GM18951 (cell line): ENCODE data around the gene DTYMK.

Experiments
- POLR2A ChIP-seq: IDR thresholded peaks from 4 replicates; pipeline ENCODE4 v1.6.1; 2011; ENCODE audit warnings: mild to moderate bottlenecking; ENCODE audit not compliant: insufficient read length, insufficient read depth; ENCODE audit errors: extremely low read depth
- in situ Hi-C: fragments of 300-500 bp; cut with MboI; formaldehyde crosslinking; loops from one replicate; pipeline ENCODE4 v1.12.0; 2022; ENCODE audit warnings: low sequenced_read_pairs, mixed read lengths, inconsistent platforms; ENCODE audit not compliant: unreplicated experiment

The DTYMK gene

GRCh38 chr2:241641631-241642030, 45.0 kb downstream of the DTYMK start:
- in situ Hi-C loops = no loop called here
- no peak for TF ChIP-seq POLR2A

DNA sequence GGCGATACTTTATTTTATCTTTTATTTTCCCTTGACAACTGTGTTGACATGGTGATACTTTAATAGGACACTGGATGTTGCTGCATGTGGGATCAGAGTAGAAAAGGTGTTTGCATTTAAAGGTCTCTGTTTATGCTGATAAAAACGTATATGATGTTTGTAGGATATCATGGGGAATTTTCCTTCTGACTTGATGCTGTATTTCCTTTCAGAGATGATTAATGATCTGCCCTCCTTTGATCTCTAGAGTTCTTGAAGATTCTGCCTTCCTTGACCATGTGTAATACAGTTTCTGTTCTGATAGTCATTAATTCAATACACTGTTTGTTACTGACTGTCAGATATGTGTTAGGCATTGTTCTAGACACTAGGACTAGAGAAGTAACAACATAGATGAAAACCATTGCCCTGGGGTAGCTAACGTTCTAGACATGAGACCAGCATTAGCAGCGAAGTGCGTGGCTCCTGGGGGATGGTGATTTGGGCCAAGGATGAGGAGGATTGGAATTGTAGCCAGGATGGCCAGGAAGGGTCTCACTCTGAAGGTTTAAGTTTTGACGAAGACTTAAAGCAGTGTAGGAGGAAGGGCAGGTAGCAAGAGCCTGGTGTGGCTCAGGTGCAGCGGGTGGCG, 46.3 kb downstream of the DTYMK start:
- in situ Hi-C loops = no loop called here
- TF ChIP-seq POLR2A = no peak

DNA sequence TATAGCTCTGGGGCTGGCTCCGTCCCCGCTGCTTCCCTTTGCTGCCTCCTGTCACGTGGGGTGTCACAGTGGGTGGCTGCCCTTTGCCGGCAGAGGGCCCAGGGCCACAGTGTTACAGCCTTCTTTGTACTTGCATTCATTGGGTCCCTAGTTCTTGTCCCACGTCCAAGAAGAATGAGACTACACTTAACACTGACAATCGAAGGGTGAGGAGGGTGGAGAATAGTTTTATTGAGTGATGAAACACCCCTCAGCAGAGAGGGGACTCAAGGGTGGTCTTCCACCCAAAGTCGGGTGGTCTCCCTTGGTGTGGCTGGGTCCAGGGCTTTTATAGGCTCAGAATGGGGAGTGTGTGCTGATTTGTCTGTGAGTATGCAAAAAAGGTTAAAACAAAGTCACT, 47.2 kb downstream of the DTYMK start:
- in situ Hi-C loops = no loop called here
- no peak for TF ChIP-seq POLR2A

DNA sequence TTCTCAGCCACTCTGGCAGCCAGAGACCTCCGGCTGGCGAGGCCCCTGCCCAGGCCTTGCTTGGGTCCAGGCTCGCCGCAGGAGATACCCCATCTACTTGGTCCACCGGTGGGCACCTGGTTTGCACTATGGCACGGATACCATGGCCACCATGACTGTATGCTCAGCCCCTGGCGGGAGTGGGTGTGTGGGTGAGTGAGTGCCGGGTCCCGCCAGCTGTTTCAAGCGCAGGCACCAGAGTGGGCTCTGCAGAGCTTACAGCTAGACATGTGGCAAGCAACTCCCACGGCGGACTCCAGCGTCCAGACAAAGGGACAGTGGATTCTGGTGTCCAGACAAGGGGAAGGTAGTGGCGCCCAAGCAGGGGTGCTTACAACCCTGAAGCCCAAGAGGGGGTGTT, 47.7 kb downstream of the DTYMK start:
- in situ Hi-C loops = no loop called here
- no peak for TF ChIP-seq POLR2A

- no peak for TF ChIP-seq POLR2A
- in situ Hi-C loops = no loop called here
Measured at GRCh38 chr2:241637795-241638660, 48.6 kb downstream of the DTYMK start.

- in situ Hi-C loops = no loop called here
Measured at GRCh38 chr2:241637018-241637794, 49.4 kb downstream of the DTYMK start, which contains the start of the genes ATG4B and THAP4. Gene ATG4B (plus strand): TSS chr2:241637693. CDS start chr2:241637715, 22 bp downstream. Gene THAP4 (minus strand): TSS chr2:241637158. CDS start chr2:241637017, 141 bp downstream.

DNA sequence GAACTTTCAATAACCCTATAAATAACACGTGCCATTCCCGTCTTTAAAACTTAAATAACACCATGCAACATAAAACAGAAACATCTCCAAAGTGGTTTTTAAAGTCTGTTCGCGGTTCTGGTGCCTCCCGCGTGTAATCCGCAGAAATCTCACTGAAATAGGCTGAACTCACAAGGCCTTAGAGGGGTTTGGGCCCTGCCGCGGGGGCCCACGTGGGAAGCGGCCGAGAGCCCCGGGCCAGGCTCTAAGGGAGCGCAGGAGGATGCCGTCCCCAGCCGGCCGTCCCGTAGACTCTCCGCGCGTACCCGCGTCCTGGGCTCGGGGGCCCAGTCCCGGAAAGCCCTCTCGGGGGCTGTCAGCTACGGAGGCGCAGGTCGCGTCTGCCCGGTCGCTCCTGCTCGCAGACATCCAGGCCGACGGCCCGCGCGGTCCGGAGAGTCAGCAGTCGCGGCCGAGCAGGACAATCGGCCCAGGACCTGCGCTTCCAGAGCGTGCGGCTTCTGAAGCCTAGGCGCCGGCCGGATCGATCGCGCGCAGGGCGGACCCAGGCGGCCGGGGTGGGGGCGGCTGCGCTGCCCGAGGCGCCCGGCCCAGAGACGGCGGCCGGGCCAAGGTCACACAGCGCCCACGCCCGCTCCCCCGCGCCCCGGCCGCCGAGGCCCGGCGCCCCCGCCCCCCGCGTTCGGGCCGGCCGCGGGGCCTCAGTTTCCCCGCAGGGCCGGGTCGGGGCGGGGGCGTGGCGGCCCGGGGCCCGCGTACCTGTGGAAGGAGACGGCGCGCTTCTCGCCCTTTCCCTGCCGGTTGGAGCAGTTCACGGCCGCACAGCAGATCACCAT, 50.2 kb downstream of the DTYMK start:
- peak; percentile 21 for TF ChIP-seq POLR2A

More at GRCh38 chr2:241637018-241637794, 49.4 kb downstream of the DTYMK start, which contains the start of the genes ATG4B and THAP4:
- peak; percentile 92 for TF ChIP-seq POLR2A

DNA sequence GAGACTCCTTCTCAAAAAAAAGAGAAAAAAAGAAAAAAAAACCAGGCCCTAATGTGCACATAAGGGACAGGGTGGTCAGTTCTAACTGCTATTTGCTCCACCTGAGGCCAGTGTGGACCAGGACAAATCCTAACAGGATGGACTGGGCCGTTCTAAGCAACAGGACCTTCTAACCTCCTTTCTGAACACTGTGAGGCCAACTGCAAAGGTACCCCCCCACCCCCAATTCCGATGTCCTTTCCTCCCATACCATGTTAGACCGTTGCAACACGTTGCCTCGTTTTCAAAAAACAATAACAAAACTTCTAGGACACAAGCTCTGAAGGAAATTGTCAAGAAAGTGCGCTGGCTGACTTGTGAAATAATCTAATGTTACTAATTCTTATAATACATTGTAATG, 50.9 kb downstream of the DTYMK start:
- no peak for TF ChIP-seq POLR2A
- in situ Hi-C loops = no loop called here

More for the DNA sequence above, 50.2 kb downstream of the DTYMK start:
- in situ Hi-C loops = no loop called here

DNA sequence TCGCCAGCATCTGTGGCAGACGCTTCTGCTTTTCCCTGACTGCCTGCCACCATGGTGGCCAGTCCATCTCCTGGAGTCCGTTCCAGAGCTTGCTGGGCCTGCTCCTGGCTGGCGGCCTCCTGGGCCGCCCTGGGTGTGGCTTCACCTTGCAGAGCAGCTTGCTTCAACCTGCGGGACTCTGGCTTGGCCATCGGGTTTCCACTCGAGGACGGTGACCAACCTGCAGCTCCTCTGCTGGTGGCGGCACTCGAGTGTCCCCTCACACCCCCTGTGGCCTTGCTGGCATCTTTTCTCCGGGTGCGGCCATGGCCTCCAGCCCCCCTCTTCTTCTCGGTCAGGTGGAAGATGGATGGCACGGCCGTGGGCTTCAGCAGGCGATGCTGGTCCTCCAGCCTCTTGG, 53.1 kb downstream of the DTYMK start:
- TF ChIP-seq POLR2A = no peak
- in situ Hi-C loops = no loop called here

GRCh38 chr2:241632478-241633325, 53.9 kb downstream of the DTYMK start:
- in situ Hi-C loops = no loop called here

GRCh38 chr2:241629762-241630435, 56.7 kb downstream of the DTYMK start:
- TF ChIP-seq POLR2A = no peak
- in situ Hi-C loops = no loop called here

More at GRCh38 chr2:241632478-241633325, 53.9 kb downstream of the DTYMK start:
- no peak for TF ChIP-seq POLR2A

DNA sequence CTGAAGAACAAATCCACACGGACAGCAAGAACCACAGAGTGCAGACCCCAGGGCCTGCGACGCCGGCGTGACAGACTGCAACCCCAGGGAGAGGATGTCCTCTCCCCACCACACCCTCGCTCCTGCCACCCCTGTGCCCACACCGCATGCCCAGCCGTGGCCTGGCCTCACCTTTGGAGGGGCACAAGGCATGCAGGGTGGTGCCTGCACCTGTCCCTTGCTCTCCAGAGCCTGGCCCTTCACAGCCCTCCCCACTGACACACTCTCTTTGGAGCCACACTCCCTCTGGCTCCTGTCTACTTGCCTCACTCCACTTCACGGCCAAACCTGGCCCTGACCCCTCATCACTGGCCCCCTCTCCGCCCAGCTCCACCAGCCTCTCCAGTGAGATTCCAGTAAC, 58.9 kb downstream of the DTYMK start:
- in situ Hi-C loops = no loop called here
- TF ChIP-seq POLR2A = no peak
